HepG2 (cell line): ENCODE data around the gene SPACA6. TPM values are rescaled to one million over a fixed set of nuclear protein-coding genes. Genes with fewer than 3 reads are reported as not detected.

Experiments
- GTF3A ChIP-seq: sonication (generic); formaldehyde crosslinking; conservative IDR thresholded peaks from 2 replicates; pipeline ENCODE4 v1.4.0; 2020; ENCODE audit warnings: mild to moderate bottlenecking, missing genetic modification reagents
- ISX ChIP-seq: sonication (generic); formaldehyde crosslinking; conservative IDR thresholded peaks from 2 replicates; pipeline ENCODE4 v1.5.0; 2020; ENCODE audit warnings: missing genetic modification reagents
- KDM1A ChIP-seq: IDR thresholded peaks from 2 replicates; pipeline ENCODE4 v1.6.1; 2016; ENCODE audit warnings: missing compliant biosample characterization
- NFRKB ChIP-seq: fragments of 450-650 bp; IDR thresholded peaks from 2 replicates; pipeline ENCODE4 v1.6.1; 2017
- PAF1 ChIP-seq: IDR thresholded peaks from 2 replicates; pipeline ENCODE4 v1.6.1; 2016; ENCODE audit warnings: missing genetic modification reagents, missing compliant biosample characterization
- PHF8 ChIP-seq: sonication (generic); formaldehyde crosslinking; IDR thresholded peaks from 2 replicates; pipeline ENCODE4 v1.5.0; 2020; ENCODE audit warnings: missing genetic modification reagents
- PLRG1 ChIP-seq: fragments of 450-650 bp; conservative IDR thresholded peaks from 2 replicates; pipeline ENCODE4 v1.6.1; 2016
- POLR2A ChIP-seq, 2 experiments: IDR thresholded peaks; 2 replicates each; pipeline ENCODE4 v1.6.1; 2011; ENCODE audit warnings: low read depth in 2 of 2, low read length in 2 of 2, mild to moderate bottlenecking in 1 of 2, moderate library complexity in 1 of 2; ENCODE audit not compliant: insufficient read depth in 1 of 2
- RXRA ChIP-seq: sonication (generic); formaldehyde crosslinking; IDR thresholded peaks from 2 replicates; pipeline ENCODE4 v1.5.1; 2020; ENCODE audit warnings: missing genetic modification reagents
- SCMH1 ChIP-seq: sonication (generic); formaldehyde crosslinking; IDR thresholded peaks from 2 replicates; pipeline ENCODE4 v1.9.0; 2021; ENCODE audit warnings: missing genetic modification reagents, mild to moderate bottlenecking, borderline replicate concordance
- SNAI1 ChIP-seq: sonication (generic); formaldehyde crosslinking; IDR thresholded peaks from 2 replicates; pipeline ENCODE4 v1.5.0; 2020; ENCODE audit warnings: mild to moderate bottlenecking, missing genetic modification reagents, borderline replicate concordance
- U2AF1 ChIP-seq: fragments of 200-400 bp; formaldehyde crosslinking; optimal IDR thresholded peaks from 2 replicates; pipeline ENCODE3; 2017; ENCODE audit warnings: mild to moderate bottlenecking, low read depth, low read length
- ZNF562 ChIP-seq: sonication (generic); formaldehyde crosslinking; IDR thresholded peaks from 2 replicates; pipeline ENCODE4 v1.8.0; 2022; ENCODE audit warnings: missing genetic modification reagents, borderline replicate concordance
- ZNF720 ChIP-seq: sonication (generic); formaldehyde crosslinking; IDR thresholded peaks from 2 replicates; pipeline ENCODE4 v1.4.0; 2020; ENCODE audit warnings: missing genetic modification reagents
- ZNF788 ChIP-seq: sonication (generic); formaldehyde crosslinking; IDR thresholded peaks from 2 replicates; pipeline ENCODE4 v1.5.0; 2020; ENCODE audit warnings: mild to moderate bottlenecking, missing genetic modification reagents, borderline replicate concordance
- ZNF878 ChIP-seq: sonication (generic); formaldehyde crosslinking; IDR thresholded peaks from 2 replicates; pipeline ENCODE4 v1.8.1; 2023; ENCODE audit warnings: mild to moderate bottlenecking, missing genetic modification reagents, moderate library complexity
- polyA plus RNA-seq, 8 experiments: library from polyadenylated mRNA; depleted of rRNA in 3 of 8; stranded (reverse) in 7 of 8; unstranded in 1 of 8; fragments of >200 nt; fragmentation: Illumina TruSeq in 4 of 8; extraction: Trizol in 4 of 8; gene quantifications; 2 replicates each; pipeline versions ENCODE4 v1.2.1 to v1.2.3, GENCODE V29; 2011 to 2016; ENCODE audit warnings: low read depth in 4 of 8, missing spikeins in 1 of 8, mixed read lengths in 1 of 8; ENCODE audit not compliant: insufficient read depth in 1 of 8
- total RNA-seq, 5 experiments: library from RNA; depleted of rRNA; stranded (reverse); fragments of >200 nt; fragmentation: Illumina TruSeq; extraction: Trizol; gene quantifications; 2 replicates each; pipeline ENCODE4 v1.2.3, GENCODE V29; 2016; ENCODE audit warnings: low read depth in 1 of 5
- TF ChIP-seq, protein P1 (sequence below): sonication (generic); formaldehyde crosslinking; IDR thresholded peaks from 2 replicates; pipeline ENCODE4 v1.4.0; 2020; ENCODE audit warnings: low read depth, mild to moderate bottlenecking, missing genetic modification reagents
- TF ChIP-seq, protein P2 (sequence below): sonication (generic); formaldehyde crosslinking; IDR thresholded peaks from 2 replicates; pipeline ENCODE4 v1.8.0; 2022; ENCODE audit warnings: mild to moderate bottlenecking, missing genetic modification reagents, moderate library complexity
- TF ChIP-seq, protein P3 (sequence below): sonication (generic); formaldehyde crosslinking; IDR thresholded peaks from 2 replicates; pipeline ENCODE4 v1.5.1; 2020; ENCODE audit warnings: missing genetic modification reagents, mild to moderate bottlenecking, borderline replicate concordance
- TF ChIP-seq, protein P4 (sequence below): sonication (generic); formaldehyde crosslinking; IDR thresholded peaks from 2 replicates; pipeline ENCODE4 v1.5.0; 2020; ENCODE audit warnings: mild to moderate bottlenecking, missing genetic modification reagents
- TF ChIP-seq, protein P5 (sequence below): sonication (generic); formaldehyde crosslinking; IDR thresholded peaks from 2 replicates; pipeline ENCODE4 v1.4.0; 2020; ENCODE audit warnings: mild to moderate bottlenecking, missing genetic modification reagents

SPACA6 gene
- total and polyA plus RNA-seq, 2 of the 13 experiments (the other 11 are each of a cell fraction or from before 2014, with no cell fraction given), result 1.4 to 2.2 TPM

DNA sequence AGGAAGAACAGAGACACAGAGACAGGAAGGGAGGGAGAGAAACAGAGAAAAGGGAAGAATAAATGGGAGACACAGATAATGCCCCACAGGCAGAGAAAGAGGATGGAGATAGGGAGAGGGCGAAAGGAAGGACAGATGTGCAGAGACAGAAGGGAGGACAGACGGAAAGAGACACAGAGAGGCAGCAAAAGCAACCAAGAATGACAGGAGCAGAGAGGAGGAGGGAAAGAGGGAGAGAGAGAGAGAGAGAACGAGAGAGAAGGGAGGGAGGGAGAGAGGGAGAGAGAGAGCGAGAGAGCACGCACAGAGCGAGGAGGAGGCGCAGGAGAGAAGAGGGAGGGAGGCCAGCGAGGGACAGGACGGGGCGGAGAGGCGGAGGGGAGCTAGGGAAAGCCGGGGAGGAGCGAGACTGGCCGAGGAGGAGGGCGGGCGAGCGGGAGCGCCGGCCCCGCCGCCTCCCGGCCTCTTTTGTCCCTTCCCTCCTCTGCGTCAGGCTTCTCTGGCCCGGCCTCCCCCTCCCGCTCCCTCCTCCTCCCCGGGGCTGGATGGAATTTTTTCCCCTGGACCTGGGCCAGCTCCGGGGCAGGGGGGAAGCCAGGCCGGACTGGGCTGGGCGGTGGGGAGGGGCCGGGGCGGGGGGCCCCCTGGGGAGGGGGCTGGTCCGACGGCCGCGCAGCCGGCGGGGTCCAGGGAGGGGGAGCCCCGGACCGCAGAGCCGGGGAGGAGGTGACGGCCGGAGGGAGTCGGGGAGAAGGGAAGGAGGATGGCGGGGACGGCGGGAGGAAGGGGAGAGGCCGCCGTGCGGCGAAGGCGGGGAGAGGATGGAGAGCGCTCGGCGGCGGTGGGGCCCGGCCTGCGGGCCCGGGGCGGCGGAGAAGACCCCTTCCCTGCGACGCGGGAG lies 4.2 kb upstream of the SPACA6 start (continued):
- TF ChIP-seq SNAI1 (CRISPR knock-in tag), result no peak
- no peak for TF ChIP-seq ZNF720
- TF ChIP-seq RXRA (CRISPR knock-in tag), result no peak
- TF ChIP-seq GTF3A (CRISPR knock-in tag), result no peak
- TF ChIP-seq ZNF562 (CRISPR knock-in tag), result no peak
- TF ChIP-seq ZNF878, result no peak
- TF ChIP-seq SCMH1 (CRISPR knock-in tag), result no peak
- TF ChIP-seq PLRG1, result no peak
- no peak for TF ChIP-seq ZNF788
- TF ChIP-seq, protein P1, sequence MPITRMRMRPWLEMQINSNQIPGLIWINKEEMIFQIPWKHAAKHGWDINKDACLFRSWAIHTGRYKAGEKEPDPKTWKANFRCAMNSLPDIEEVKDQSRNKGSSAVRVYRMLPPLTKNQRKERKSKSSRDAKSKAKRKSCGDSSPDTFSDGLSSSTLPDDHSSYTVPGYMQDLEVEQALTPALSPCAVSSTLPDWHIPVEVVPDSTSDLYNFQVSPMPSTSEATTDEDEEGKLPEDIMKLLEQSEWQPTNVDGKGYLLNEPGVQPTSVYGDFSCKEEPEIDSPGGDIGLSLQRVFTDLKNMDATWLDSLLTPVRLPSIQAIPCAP, result no peak
- TF ChIP-seq, protein P2, sequence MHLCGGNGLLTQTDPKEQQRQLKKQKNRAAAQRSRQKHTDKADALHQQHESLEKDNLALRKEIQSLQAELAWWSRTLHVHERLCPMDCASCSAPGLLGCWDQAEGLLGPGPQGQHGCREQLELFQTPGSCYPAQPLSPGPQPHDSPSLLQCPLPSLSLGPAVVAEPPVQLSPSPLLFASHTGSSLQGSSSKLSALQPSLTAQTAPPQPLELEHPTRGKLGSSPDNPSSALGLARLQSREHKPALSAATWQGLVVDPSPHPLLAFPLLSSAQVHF (CRISPR knock-in tag), result no peak
- TF ChIP-seq PHF8, result peak; percentile 29; the same call in 1 of the 2 replicates
- TF ChIP-seq PAF1 (CRISPR knock-in tag), result no peak
- no peak for TF ChIP-seq U2AF1
- TF ChIP-seq, protein P3, sequence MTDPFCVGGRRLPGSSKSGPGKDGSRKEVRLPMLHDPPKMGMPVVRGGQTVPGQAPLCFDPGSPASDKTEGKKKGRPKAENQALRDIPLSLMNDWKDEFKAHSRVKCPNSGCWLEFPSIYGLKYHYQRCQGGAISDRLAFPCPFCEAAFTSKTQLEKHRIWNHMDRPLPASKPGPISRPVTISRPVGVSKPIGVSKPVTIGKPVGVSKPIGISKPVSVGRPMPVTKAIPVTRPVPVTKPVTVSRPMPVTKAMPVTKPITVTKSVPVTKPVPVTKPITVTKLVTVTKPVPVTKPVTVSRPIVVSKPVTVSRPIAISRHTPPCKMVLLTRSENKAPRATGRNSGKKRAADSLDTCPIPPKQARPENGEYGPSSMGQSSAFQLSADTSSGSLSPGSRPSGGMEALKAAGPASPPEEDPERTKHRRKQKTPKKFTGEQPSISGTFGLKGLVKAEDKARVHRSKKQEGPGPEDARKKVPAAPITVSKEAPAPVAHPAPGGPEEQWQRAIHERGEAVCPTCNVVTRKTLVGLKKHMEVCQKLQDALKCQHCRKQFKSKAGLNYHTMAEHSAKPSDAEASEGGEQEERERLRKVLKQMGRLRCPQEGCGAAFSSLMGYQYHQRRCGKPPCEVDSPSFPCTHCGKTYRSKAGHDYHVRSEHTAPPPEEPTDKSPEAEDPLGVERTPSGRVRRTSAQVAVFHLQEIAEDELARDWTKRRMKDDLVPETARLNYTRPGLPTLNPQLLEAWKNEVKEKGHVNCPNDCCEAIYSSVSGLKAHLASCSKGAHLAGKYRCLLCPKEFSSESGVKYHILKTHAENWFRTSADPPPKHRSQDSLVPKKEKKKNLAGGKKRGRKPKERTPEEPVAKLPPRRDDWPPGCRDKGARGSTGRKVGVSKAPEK (CRISPR knock-in tag), result peak; percentile 53; the same call in 1 of the 2 replicates
- TF ChIP-seq KDM1A, result no peak
- TF ChIP-seq, protein P4, sequence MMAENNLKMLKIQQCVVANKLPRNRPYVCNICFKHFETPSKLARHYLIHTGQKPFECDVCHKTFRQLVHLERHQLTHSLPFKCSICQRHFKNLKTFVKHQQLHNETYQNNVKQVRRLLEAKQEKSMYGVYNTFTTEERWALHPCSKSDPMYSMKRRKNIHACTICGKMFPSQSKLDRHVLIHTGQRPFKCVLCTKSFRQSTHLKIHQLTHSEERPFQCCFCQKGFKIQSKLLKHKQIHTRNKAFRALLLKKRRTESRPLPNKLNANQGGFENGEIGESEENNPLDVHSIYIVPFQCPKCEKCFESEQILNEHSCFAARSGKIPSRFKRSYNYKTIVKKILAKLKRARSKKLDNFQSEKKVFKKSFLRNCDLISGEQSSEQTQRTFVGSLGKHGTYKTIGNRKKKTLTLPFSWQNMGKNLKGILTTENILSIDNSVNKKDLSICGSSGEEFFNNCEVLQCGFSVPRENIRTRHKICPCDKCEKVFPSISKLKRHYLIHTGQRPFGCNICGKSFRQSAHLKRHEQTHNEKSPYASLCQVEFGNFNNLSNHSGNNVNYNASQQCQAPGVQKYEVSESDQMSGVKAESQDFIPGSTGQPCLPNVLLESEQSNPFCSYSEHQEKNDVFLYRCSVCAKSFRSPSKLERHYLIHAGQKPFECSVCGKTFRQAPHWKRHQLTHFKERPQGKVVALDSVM (CRISPR knock-in tag), result 0 out of 2 replicates have a peak, but pooled peaks have one; percentile 19
- peak in 1 of 2 experiments; percentile 36; a peak in 1 of 4 replicates for TF ChIP-seq POLR2A (IDR thresholded peaks at IDR 0.05; ENCODE audit: insufficient read depth in 1 of 2, low read depth in 2 of 2, low read length in 2 of 2)
- TF ChIP-seq, protein P5, sequence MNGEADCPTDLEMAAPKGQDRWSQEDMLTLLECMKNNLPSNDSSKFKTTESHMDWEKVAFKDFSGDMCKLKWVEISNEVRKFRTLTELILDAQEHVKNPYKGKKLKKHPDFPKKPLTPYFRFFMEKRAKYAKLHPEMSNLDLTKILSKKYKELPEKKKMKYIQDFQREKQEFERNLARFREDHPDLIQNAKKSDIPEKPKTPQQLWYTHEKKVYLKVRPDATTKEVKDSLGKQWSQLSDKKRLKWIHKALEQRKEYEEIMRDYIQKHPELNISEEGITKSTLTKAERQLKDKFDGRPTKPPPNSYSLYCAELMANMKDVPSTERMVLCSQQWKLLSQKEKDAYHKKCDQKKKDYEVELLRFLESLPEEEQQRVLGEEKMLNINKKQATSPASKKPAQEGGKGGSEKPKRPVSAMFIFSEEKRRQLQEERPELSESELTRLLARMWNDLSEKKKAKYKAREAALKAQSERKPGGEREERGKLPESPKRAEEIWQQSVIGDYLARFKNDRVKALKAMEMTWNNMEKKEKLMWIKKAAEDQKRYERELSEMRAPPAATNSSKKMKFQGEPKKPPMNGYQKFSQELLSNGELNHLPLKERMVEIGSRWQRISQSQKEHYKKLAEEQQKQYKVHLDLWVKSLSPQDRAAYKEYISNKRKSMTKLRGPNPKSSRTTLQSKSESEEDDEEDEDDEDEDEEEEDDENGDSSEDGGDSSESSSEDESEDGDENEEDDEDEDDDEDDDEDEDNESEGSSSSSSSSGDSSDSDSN (CRISPR knock-in tag), result peak; percentile 32; the same call in 1 of the 2 replicates
- no peak for TF ChIP-seq ISX (CRISPR knock-in tag)
- no peak for TF ChIP-seq NFRKB
